ENCODE measurements around the gene BCAS3.
"Not testable (repeated sequence)": the region's sequence is repeated elsewhere in the genome, so short reads cannot be mapped to it uniquely, and the experiment has no call there.

Gene BCAS3

GRCh38 chr17:60947543-60947942 is 269.9 kb downstream of the BCAS3 start:
- DNase-seq = no peak

DNA sequence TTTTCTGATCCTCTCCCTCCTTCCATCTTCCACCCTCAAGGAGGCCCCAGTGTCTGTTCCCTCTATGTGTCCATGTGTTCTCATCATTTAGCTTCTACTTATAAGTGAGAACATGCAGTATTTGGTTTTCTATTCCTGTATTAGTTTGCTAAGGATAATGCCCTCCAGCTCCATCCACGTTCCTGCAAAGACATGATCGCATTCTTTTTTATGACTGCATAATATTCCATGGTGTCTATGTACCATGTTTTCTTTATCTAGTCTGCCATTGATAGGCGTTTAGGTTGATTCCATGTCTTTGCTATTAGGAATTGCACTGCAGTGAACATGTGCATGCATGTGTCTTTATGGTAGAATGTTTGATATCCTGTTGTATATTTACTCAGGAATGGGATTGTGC is 275.1 kb downstream of the BCAS3 start:
- no peak for DNase-seq

DNA sequence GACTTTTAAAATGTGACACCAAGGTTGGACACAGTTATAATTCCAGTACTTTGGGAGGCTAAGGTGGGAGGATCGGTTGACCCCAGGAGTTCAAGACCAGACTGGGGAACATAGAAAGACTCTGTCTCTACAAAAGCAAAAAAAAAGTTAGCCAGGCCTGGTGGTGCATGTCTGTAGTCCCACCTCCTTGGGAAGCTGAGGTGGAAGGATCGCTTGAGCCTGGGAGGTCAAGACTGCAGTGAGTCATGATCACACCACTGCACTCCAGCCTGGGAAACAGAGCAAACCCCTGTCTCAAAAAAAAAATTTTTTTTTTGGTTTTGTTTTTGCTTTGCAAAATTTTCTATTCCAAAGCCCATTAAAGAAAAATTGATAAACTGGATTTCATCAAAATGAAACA is 281.4 kb downstream of the BCAS3 start:
- DNase-seq = no peak

GRCh38 chr17:60959696-60960095 is 282.0 kb downstream of the BCAS3 start:
- DNase-seq = no peak

GRCh38 chr17:60960398-60961065 is 282.9 kb downstream of the BCAS3 start:
- DNase-seq = no peak

DNA sequence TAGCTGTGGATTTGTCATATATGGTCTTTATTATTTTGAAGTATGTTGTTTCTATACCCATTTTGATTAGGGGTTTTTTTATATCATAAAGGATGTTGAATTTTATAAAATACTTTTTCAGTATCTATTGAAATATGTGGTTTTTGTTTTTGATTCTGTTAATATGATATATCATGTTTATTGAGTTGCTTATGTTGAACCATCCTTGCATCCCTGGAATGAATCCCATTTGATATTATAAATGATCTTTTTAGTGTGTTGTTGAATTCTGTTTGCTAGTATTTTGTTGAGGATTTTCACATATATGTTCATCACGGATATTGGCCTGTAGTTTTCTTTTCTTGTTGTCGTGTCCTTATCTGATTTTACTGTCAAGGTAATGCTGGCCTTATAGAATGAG is 286.5 kb downstream of the BCAS3 start:
- DNase-seq = no peak

GRCh38 chr17:60968266-60968665 is 290.6 kb downstream of the BCAS3 start:
- DNase-seq = no peak

DNA sequence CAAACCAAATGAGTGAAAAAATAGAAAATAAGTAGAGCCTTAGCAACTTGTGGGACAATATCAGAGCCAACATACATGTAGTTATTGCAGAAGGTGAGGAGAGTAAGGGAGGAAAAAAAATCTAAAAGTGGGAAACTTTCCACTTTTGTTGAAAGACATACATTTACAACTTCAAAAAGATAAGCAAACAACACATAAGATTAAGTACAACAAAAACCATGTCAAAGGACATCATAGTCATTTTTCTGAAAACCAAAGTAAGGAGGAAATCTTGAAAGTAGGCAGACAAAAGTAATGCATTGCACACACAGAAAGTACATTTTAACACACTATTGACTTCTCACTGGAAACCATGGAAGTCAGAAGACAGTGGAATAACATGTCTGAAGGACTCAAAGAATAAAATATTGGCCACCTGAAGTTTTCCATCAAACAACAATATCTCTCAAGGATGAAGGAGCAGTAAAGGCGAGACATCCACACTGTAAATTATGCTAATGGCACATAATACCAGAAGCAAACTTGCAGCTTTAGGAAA is 291.9 kb downstream of the BCAS3 start:
- DNase-seq = no peak

DNA sequence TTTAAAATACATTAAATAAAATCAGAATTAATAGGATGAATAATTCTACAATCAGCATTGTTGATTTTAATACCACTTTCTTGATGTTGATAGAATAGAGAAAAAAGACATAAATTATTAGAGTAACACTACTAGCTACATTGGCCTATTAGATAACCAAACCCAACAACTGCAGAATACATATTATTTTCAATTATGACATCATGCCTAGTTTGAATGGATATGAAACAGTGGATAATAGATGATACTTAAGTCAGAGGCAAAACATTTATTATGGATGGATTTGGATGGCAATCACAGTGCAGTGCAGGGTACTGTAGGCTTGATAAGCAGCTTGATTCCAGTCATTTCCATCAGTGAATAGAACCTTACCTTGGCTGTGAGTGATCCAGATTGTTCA is 293.1 kb downstream of the BCAS3 start:
- DNase-seq = no peak

DNA sequence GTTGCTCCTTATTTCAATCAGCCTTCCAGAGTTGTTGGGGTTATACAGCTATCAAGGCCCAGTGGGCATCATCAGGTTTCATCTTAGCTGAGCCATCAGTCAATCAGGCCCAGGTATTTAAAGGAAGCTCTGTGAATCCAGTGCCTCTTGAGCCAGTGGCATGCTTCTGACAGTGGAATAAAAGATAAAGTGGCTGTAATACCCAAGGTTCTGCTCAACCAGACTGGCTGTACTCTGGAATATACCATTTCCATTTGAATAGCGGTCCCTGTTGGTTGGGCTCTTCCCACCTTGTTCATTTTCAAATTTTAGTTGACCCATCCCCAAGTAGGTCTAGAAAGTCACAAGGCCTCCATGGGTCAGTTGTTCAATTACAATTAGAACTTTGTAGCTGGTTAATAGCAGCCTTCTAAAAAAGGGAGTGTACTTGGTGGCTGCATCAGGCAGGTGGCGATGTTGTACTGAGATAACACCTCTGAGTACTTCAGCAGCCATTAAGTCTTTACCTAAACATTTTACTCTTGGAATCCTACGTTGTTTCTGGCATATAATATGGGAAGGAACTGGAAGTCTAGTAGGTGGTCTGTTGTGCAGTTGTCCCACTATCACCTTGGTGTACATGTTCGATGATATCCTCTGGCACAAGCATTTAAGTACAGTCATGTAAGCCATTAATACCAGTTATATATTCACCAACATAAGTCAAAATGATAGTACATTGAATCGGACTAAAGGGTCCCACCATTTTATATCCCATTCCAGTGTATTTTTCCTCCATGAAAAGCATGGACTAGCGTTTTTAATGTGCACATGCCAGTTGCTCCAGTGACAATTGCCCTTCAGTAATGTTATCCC is 294.1 kb downstream of the BCAS3 start:
- DNase-seq = peak; percentile 58

GRCh38 chr17:60976861-60977260 is 299.2 kb downstream of the BCAS3 start:
- not testable (repeated sequence) for DNase-seq

GRCh38 chr17:60989379-60989778 is 311.7 kb downstream of the BCAS3 start:
- no peak for DNase-seq

DNA sequence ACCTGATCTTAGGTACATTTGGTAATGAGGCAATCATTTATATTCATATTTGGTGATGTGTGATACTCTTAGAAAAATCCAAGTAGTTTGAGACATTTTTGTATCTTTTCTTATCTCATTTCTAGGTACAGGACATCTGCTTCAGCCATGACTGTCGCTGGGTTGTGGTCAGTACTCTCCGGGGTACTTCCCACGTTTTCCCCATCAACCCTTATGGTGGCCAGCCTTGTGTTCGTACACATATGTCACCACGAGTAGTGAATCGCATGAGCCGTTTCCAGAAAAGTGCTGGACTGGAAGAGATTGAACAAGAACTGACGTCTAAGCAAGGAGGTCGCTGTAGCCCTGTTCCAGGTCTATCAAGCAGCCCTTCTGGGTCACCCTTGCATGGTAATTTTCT is 312.2 kb downstream of the BCAS3 start:
- no peak for DNase-seq

GRCh38 chr17:60993497-60993896 is 315.8 kb downstream of the BCAS3 start:
- DNase-seq = no peak

DNA sequence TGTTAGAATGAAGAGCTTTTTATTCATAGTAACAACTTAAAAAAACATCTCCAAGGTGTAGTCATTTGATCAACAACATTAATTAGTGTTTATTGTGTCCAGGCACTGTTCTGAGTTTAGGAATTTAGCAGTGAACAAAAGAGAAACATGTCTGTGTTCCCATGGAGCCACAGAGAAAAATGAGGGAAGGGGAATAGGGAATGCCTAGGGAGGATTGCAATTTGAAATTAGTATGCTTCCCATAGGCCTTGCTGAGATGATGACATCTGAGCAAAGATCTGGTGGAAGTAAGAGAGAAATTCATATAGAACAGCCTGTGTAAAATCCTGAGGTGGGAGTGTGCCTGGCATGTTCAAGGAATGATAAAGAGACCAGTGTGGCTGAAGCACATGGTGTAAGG is 318.0 kb downstream of the BCAS3 start:
- no peak for DNase-seq

DNA sequence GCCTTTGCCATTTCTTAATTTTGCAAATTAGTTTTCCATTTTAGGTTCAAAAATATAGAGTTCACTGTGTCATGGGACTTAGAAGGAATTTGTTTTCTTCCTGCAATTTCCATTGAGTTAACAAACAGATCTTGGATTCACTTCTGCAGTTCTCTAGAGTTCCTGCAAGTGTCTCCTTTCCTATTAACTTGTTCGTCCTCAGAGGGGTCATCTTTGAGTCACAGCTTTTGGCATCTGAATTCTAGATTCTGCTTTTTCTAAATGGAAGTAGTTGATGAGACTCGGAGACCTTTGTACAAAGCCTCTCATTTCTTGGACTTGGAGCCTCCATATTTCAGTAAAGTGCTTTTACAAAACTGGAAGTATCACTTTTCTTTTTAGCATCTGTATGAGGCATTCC is 323.3 kb downstream of the BCAS3 start:
- DNase-seq = no peak

DNA sequence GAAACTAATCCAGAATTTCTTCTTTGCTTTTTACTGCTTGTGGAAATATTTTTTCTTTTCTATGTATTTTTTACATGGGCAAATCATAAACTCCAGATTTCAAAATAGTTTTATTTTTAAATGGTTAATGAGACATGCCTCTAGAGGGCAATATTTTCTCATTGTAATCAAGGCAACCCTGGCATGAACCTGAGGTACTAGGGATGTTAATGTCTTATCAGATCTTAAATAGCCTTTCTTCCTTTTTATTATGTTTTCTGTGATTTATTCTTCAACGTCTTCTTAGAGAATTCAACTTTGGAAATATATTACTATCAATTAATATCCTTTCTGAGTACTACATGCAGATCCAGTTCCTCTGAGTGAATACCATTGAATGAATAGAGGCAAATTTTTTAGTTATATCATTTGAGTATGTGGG is 324.7 kb downstream of the BCAS3 start:
- peak; percentile 45 for DNase-seq

- DNase-seq = no peak
Measured at GRCh38 chr17:61005358-61005757, 327.7 kb downstream of the BCAS3 start.

DNA sequence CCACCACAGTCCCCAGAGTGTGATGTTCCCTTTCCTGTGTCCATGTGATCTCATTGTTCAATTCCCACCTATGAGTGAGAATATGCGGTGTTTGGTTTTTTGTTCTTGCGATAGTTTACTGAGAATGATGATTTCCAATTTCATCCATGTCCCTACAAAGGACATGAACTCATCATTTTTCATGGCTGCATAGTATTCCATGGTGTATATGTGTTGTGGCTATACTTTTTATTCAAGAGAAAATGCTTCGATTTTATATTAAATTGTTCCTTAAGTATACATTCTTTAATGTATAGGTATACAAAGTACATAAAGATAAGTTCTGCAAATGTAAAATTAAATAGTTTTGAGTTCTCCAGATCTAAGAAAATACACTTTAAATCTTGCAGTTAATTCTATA is 328.3 kb downstream of the BCAS3 start:
- not testable (repeated sequence) for DNase-seq

DNA sequence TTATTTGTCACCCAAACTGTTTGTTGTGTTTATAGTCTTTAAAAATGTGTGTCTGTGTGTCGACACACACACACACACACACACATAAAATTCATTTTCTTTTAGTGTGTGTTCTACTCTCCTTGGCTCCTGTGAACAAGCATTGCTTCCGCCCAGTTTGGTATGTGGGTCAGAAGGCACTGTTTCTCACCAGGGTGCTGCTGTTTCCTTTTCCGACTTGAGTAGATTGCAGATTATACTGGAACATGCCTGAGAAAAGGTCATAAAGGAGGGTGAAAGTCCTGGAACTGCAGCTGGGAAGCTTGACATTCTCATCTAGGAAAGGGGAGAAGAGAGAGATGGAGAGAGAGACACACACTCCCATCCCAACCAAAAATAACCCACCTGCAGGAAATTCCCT is 330.3 kb downstream of the BCAS3 start:
- no peak for DNase-seq

DNA sequence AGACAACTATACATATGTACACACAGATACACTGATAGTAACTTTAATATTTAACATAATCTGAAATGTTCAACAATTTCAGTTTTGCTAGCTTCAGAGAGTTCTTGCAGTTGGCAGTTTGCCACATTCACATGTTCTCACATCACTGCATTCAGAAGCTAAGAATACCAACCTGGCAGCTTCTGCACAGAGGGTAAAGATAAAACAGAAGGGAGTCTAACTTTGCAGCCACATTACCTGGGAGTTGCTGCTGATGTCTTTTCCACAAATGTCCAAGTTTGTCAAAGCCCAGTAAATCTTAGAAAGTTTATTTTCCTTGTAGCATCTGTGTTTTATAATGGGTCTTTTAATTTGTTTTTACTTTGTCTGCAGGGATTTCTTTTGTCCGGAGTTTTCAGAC is 332.0 kb downstream of the BCAS3 start:
- no peak for DNase-seq

GRCh38 chr17:61010661-61011170 is 333.1 kb downstream of the BCAS3 start:
- DNase-seq = no peak

GRCh38 chr17:61011251-61011650 is 333.6 kb downstream of the BCAS3 start:
- no peak for DNase-seq

DNA sequence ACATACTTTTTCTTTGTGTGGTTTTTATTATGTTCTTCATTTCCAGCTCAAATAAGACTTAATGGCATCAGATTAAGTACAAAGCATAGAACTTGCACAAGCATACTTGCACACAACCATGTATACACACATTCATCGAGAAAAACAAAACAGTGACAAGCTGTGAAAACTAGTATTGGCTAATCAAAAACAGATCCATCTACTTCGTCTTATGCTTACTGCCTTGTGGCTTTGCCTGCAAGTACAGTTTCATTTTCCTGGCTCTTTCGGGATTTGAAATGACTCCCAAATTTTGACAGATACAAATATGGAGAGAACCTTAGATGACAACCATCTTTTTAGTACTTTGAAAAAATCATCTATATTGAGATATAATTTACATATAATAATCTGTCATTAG is 338.3 kb downstream of the BCAS3 start:
- no peak for DNase-seq

All from activated CD4-positive, alpha-beta T cell treated with anti-CD3 and anti-CD28 coated beads, Interleukin-2, Interleukin-6, amounts not matched to agents 100 ng/mL and 50 ng/mL, durations not matched to agents 16 hours and 8 hours (primary cell).